A549 (cell line): ENCODE measurements around the gene TRAPPC10. TPM values are rescaled to one million over a fixed set of nuclear protein-coding genes. Genes with fewer than 3 reads are reported as not detected.

ENCODE experiments used
- ATAC-seq, 2 experiments: fragments of 200-7000 bp in 1 of 2; fragments of >200 bp in 1 of 2; cut with Nextera tagmentation in 1 of 2; cut with Tn5 transposase in 1 of 2; 3 replicates each; pipeline versions ENCODE4 v1.8.0 to v1.9.1; 2018 to 2020; ENCODE audit warnings: mild to moderate bottlenecking in 1 of 2, moderate library complexity in 1 of 2
- CTCF ChIA-PET: fragments of 300-600 bp; sonication (Branson Sonifier 250); formaldehyde crosslinking; extraction: SDS; loops from one replicate; lab custom pipeline; 2021; ENCODE audit warnings: antibody characterized with exemption, inconsistent platforms; lab: Yijun Ruan, JAX
- POLR2A ChIA-PET: fragments of 350-600 bp; formaldehyde crosslinking; extraction: SDS; loops from one replicate; lab custom pipeline; 2021; ENCODE audit warnings: antibody characterized with exemption, inconsistent platforms; lab: Yijun Ruan, JAX
- DNase-seq, 2 experiments: peaks; one replicate each; pipeline versions ENCODE4 v3.0.0 to v3.0.0-alpha.2; 2011 to 2016; ENCODE audit warnings: low read depth in 1 of 2, low spot score in 1 of 2
- FAIRE-seq: peaks from 2 replicates; lab custom pipeline; 2011; peaks lifted over from hg19 to GRCh38; lab: Jason Lieb, UNC
- H3K27ac ChIP-seq, 2 experiments: fragments of >200 bp; sonication (Bioruptor Twin); formaldehyde crosslinking; 3 replicates each; pipeline ENCODE4 v1.5.1; 2016 to 2017
- H3K4me1 ChIP-seq: fragments of >200 bp; sonication (Bioruptor Twin); formaldehyde crosslinking; 3 replicates; pipeline ENCODE4 v1.6.1; 2016
- H3K4me2 ChIP-seq: fragments of >200 bp; sonication (Bioruptor Twin); formaldehyde crosslinking; 3 replicates; pipeline ENCODE4 v1.6.1; 2016
- H3K4me3 ChIP-seq: fragments of >200 bp; sonication (Bioruptor Twin); formaldehyde crosslinking; 3 replicates; pipeline ENCODE4 v1.5.1; 2016
- H3K9me3 ChIP-seq: fragments of >200 bp; sonication (Bioruptor Twin); formaldehyde crosslinking; 3 replicates; pipeline ENCODE4 v1.6.1; 2016
- CBX2 ChIP-seq: fragments of 200-600 bp; sonication (generic); IDR thresholded peaks from 2 replicates; pipeline ENCODE4 v1.6.1; 2016; ENCODE audit warnings: low read depth, mild to moderate bottlenecking, borderline replicate concordance
- CBX8 ChIP-seq: fragments of 200-600 bp; sonication (generic); IDR thresholded peaks from 2 replicates; pipeline ENCODE4 v1.6.1; 2016
- CEBPB ChIP-seq, 2 experiments: fragments of >200 bp in 1 of 2; sonication (Bioruptor Twin) in 1 of 2; formaldehyde crosslinking in 1 of 2; IDR thresholded peaks; 2 replicates each; pipeline ENCODE4 v1.6.1; 2012 to 2016
- CHD2 ChIP-seq: fragments of 150-350 bp; IDR thresholded peaks from 2 replicates; pipeline ENCODE4 v1.6.1; 2014; ENCODE audit warnings: low read length; ENCODE audit not compliant: partially characterized antibody
- FOXS1 ChIP-seq: fragments of 250-450 bp; sonication (Bioruptor Pico); IDR thresholded peaks from 2 replicates; pipeline ENCODE4 v1.5.0; 2020; ENCODE audit warnings: mild to moderate bottlenecking, moderate library complexity
- GATA3 ChIP-seq: IDR thresholded peaks from 2 replicates; pipeline ENCODE4 v1.6.1; 2012; ENCODE audit warnings: borderline replicate concordance
- JUN ChIP-seq, 2 experiments: fragments of >200 bp; sonication (Bioruptor Twin); formaldehyde crosslinking; IDR thresholded peaks; 2 replicates in 1 of 2; 3 replicates in 1 of 2; pipeline ENCODE4 v1.6.1; 2016 to 2017
- KDM5A ChIP-seq: fragments of 200-600 bp; sonication (generic); IDR thresholded peaks from 2 replicates; pipeline ENCODE4 v1.6.1; 2016; ENCODE audit warnings: antibody characterized with exemption, mild to moderate bottlenecking
- MAFK ChIP-seq: fragments of 450-650 bp; IDR thresholded peaks from 2 replicates; pipeline ENCODE4 v1.6.1; 2014; ENCODE audit not compliant: partially characterized antibody
- NFE2L2 ChIP-seq: fragments of 150-350 bp; conservative IDR thresholded peaks from 2 replicates; pipeline ENCODE4 v1.6.1; 2014; ENCODE audit warnings: low read length
- POLR2A ChIP-seq: IDR thresholded peaks from 2 replicates; pipeline ENCODE4 v1.6.1; 2012; ENCODE audit warnings: mild to moderate bottlenecking, low read length
- RARB ChIP-seq: fragments of 250-450 bp; sonication (Bioruptor Pico); IDR thresholded peaks from 2 replicates; pipeline ENCODE4 v1.8.0; 2021; ENCODE audit warnings: mild to moderate bottlenecking, moderate library complexity
- RNF2 ChIP-seq: fragments of 200-600 bp; sonication (generic); IDR thresholded peaks from 2 replicates; pipeline ENCODE4 v1.6.1; 2016; ENCODE audit warnings: low read depth, mild to moderate bottlenecking, antibody characterized with exemption, moderate library complexity, borderline replicate concordance
- SMC3 ChIP-seq: fragments of >200 bp; sonication (Bioruptor Twin); formaldehyde crosslinking; IDR thresholded peaks from 3 replicates; pipeline ENCODE4 v1.6.1; 2018; ENCODE audit warnings: inconsistent platforms
- TFCP2L1 ChIP-seq: fragments of 250-450 bp; sonication (Bioruptor Pico); IDR thresholded peaks from 2 replicates; pipeline ENCODE4 v1.5.0; 2021; ENCODE audit warnings: mild to moderate bottlenecking
- TP53 ChIP-seq: fragments of 250-450 bp; sonication (Bioruptor Pico); IDR thresholded peaks from 2 replicates; pipeline ENCODE4 v1.5.0; 2021; ENCODE audit warnings: mild to moderate bottlenecking, moderate library complexity
- ZFP36 ChIP-seq: fragments of 450-650 bp; IDR thresholded peaks from 2 replicates; pipeline ENCODE4 v1.6.1; 2014; ENCODE audit warnings: borderline replicate concordance; ENCODE audit not compliant: partially characterized antibody
- ZNF302 ChIP-seq: fragments of 250-450 bp; sonication (Bioruptor Pico); IDR thresholded peaks from 2 replicates; pipeline ENCODE4 v1.9.0; 2021; ENCODE audit warnings: inconsistent platforms, mild to moderate bottlenecking, moderate library complexity
- ZSCAN20 ChIP-seq: fragments of 250-450 bp; sonication (Bioruptor Pico); IDR thresholded peaks from 2 replicates; pipeline ENCODE4 v1.8.0; 2022; ENCODE audit warnings: mild to moderate bottlenecking, moderate library complexity
- WGBS: methylation state at CpG from one replicate; pipeline ENCODE4 v1.1.6; 2017; ENCODE audit errors: missing lambda C conversion rate; 5-methylcytosine and 5-hydroxymethylcytosine counted together
- polyA plus RNA-seq, 4 experiments: library from polyadenylated mRNA; depleted of rRNA in 3 of 4; stranded (reverse); fragments of >200 nt; fragmentation: RNase III in 1 of 4; extraction: RNeasy Plus Mini Kit Qiagen cat#74134 plus additional on column Dnase treatment in 1 of 4; gene quantifications; 2 replicates in 3 of 4; 3 replicates in 1 of 4; pipeline ENCODE4 v1.2.3, GENCODE V29; 2011 to 2017
- TF ChIP-seq, protein P1 (sequence below): fragments of 250-450 bp; sonication (Bioruptor Pico); IDR thresholded peaks from 2 replicates; pipeline ENCODE4 v1.5.0; 2021; ENCODE audit warnings: mild to moderate bottlenecking, moderate library complexity, borderline replicate concordance
- TF ChIP-seq, protein P2 (sequence below): fragments of >200 bp; sonication (Bioruptor Twin); formaldehyde crosslinking; IDR thresholded peaks from 3 replicates; pipeline ENCODE4 v1.5.1; 2016
- TF ChIP-seq, protein P3 (sequence below): fragments of >200 bp; sonication (Bioruptor Twin); formaldehyde crosslinking; IDR thresholded peaks from 3 replicates; pipeline ENCODE4 v1.6.1; 2016

The TRAPPC10 gene
- polyA plus RNA-seq, 2 of the 4 experiments (the other 2 are of a cell fraction) = 11.8 to 27.7 TPM

DNA sequence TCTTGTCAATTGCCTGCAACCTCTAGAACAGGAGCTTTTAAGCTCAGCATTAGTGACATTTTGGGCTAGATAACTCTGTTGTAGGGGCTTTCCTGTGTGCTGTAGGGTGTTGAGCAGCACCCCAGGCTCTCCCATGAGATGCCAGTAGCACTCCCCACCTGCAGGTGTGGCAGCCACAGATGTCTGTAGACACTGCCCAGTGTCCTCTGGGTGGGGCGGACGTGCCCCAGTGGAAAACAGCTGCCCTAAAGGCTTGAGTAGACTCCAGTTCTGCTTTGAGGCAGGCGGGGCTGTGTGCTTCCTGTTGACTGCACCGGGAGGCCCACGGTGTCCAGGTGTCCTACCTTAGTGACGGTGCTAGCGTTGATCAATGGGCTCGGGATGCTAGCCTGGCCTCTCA is 78.2 kb downstream of the TRAPPC10 start (continued):
- TF ChIP-seq, protein P1, sequence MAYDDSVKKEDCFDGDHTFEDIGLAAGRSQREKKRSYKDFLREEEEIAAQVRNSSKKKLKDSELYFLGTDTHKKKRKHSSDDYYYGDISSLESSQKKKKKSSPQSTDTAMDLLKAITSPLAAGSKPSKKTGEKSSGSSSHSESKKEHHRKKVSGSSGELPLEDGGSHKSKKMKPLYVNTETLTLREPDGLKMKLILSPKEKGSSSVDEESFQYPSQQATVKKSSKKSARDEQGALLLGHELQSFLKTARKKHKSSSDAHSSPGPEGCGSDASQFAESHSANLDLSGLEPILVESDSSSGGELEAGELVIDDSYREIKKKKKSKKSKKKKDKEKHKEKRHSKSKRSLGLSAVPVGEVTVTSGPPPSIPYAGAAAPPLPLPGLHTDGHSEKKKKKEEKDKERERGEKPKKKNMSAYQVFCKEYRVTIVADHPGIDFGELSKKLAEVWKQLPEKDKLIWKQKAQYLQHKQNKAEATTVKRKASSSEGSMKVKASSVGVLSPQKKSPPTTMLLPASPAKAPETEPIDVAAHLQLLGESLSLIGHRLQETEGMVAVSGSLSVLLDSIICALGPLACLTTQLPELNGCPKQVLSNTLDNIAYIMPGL (CRISPR knock-in tag) = no peak
- TF ChIP-seq CHD2 = no peak
- no peak for TF ChIP-seq TP53 (CRISPR knock-in tag)
- no peak for TF ChIP-seq ZFP36
- no peak for TF ChIP-seq TFCP2L1 (CRISPR knock-in tag)
- no peak for TF ChIP-seq CBX2

DNA sequence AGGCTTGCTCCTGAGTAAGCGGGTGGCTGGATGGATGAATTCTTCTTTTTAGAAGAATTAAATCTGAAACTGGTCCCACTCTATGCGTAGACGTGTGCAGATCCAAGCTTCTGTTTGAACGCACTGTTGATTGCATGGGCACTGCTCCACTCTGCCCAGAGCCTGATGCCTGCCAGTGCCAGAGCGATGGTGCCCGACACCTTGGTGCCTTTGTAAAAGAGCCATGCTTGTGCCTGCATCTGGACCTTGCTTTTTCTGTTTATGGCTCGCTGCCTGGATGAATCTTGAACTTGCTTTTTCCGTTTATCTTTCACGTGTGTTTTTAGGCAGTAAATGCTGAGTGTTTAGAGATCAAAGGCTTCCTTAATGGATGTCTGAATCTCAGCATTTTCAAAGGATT is 80.1 kb downstream of the TRAPPC10 start:
- H3K9me3 ChIP-seq = no peaks in the 10 kb centered on the region
- no peak for TF ChIP-seq NFE2L2
- TF ChIP-seq SMC3 = no peak
- no peak for TF ChIP-seq POLR2A
- TF ChIP-seq, protein P2, sequence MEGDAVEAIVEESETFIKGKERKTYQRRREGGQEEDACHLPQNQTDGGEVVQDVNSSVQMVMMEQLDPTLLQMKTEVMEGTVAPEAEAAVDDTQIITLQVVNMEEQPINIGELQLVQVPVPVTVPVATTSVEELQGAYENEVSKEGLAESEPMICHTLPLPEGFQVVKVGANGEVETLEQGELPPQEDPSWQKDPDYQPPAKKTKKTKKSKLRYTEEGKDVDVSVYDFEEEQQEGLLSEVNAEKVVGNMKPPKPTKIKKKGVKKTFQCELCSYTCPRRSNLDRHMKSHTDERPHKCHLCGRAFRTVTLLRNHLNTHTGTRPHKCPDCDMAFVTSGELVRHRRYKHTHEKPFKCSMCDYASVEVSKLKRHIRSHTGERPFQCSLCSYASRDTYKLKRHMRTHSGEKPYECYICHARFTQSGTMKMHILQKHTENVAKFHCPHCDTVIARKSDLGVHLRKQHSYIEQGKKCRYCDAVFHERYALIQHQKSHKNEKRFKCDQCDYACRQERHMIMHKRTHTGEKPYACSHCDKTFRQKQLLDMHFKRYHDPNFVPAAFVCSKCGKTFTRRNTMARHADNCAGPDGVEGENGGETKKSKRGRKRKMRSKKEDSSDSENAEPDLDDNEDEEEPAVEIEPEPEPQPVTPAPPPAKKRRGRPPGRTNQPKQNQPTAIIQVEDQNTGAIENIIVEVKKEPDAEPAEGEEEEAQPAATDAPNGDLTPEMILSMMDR = no peak
- TF ChIP-seq ZNF302 (CRISPR knock-in tag) = no peak
- TF ChIP-seq FOXS1 (CRISPR knock-in tag) = no peak
- no peak for TF ChIP-seq JUN (IDR thresholded peaks at IDR 0.05)
- no peak for TF ChIP-seq KDM5A
- no peak for TF ChIP-seq MAFK
- no peak for TF ChIP-seq CEBPB (IDR thresholded peaks at IDR 0.05)
- no peak for TF ChIP-seq GATA3
- no peak for TF ChIP-seq CBX8
- TF ChIP-seq, protein P3, sequence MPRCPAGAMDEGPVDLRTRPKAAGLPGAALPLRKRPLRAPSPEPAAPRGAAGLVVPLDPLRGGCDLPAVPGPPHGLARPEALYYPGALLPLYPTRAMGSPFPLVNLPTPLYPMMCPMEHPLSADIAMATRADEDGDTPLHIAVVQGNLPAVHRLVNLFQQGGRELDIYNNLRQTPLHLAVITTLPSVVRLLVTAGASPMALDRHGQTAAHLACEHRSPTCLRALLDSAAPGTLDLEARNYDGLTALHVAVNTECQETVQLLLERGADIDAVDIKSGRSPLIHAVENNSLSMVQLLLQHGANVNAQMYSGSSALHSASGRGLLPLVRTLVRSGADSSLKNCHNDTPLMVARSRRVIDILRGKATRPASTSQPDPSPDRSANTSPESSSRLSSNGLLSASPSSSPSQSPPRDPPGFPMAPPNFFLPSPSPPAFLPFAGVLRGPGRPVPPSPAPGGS = no peak
- TF ChIP-seq RARB (CRISPR knock-in tag) = no peak
- H3K4me2 ChIP-seq = no peak overlapping the region
- CTCF ChIA-PET = no interaction called here
- ATAC-seq (no peak), DNase-seq (no peak), FAIRE-seq (no peak)
- no peak overlapping the region for H3K4me3 ChIP-seq
- POLR2A ChIA-PET = no interaction called here
- no peak overlapping the region for H3K27ac ChIP-seq
- H3K4me1 ChIP-seq = no peaks in the 10 kb centered on the region
- WGBS = 92% methylated on average over 9 of the region's 9 CpGs

DNA sequence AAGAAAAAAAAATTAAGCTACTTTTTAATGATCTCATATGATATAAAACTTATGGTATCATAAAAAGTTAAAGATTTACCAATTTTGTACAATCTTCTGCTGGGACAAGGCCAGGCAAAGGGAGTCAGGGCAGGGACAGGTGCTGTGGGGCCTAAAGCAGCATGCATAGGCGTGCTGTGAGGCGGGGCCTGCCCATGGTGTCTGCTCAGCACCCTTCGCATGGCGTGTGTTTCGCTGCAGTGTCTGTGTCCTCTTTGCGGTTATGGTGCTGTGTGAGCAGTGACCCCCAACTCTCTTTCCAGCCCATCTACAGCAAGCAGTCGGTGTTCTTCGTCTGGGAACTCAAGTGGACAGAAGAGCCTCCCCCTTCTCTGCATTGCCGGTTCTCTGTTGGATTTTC is 81.7 kb downstream of the TRAPPC10 start:
- ATAC-seq = no peak
- ChIA-PET POLR2A (no interaction called here), CTCF (no interaction called here)
- Histone ChIP-seq H3K4me2 (no peak overlapping the region), H3K4me1 (no peaks in the 10 kb centered on the region), H3K9me3 (no peaks in the 10 kb centered on the region), H3K27ac (no peak overlapping the region), H3K4me3 (no peak overlapping the region)
- no peak for TF ChIP-seq ZSCAN20 (CRISPR knock-in tag)
- no peak for TF ChIP-seq RARB (CRISPR knock-in tag)
- TF ChIP-seq RNF2 = no peak
- 88% methylated on average over 9 of the region's 9 CpGs for WGBS
- FAIRE-seq = no peak
- DNase-seq = no peak
